AG04449 (cell line): ENCODE results near the gene ATXN2.

Source experiments
- CTCF ChIA-PET: fragments of 350-600 bp; formaldehyde crosslinking; extraction: SDS; loops from one replicate; lab custom pipeline; 2021; ENCODE audit warnings: antibody characterized with exemption; lab: Yijun Ruan, JAX
- POLR2A ChIA-PET: fragments of 400-600, 350-600 bp; formaldehyde crosslinking; extraction: SDS; loops from one replicate; lab custom pipeline; 2020; ENCODE audit warnings: antibody characterized with exemption, inconsistent platforms; lab: Yijun Ruan, JAX
- DNase-seq: peaks from one replicate; pipeline ENCODE4 v3.0.0-alpha.2; 2010; ENCODE audit warnings: low read depth, low spot score
- H3K4me3 ChIP-seq: 2 replicates; pipeline ENCODE4 v1.5.1; 2011; ENCODE audit warnings: low read depth, mild to moderate bottlenecking, control low read depth, low read length
- TF ChIP-seq, protein P1 (sequence below): IDR thresholded peaks from one replicate; pipeline ENCODE4 v1.5.1; 2011; ENCODE audit warnings: mild to moderate bottlenecking, moderate library complexity, low read length, control low read depth, inconsistent platforms; ENCODE audit not compliant: insufficient read depth; ENCODE audit errors: missing control alignments

ATXN2 gene

DNA sequence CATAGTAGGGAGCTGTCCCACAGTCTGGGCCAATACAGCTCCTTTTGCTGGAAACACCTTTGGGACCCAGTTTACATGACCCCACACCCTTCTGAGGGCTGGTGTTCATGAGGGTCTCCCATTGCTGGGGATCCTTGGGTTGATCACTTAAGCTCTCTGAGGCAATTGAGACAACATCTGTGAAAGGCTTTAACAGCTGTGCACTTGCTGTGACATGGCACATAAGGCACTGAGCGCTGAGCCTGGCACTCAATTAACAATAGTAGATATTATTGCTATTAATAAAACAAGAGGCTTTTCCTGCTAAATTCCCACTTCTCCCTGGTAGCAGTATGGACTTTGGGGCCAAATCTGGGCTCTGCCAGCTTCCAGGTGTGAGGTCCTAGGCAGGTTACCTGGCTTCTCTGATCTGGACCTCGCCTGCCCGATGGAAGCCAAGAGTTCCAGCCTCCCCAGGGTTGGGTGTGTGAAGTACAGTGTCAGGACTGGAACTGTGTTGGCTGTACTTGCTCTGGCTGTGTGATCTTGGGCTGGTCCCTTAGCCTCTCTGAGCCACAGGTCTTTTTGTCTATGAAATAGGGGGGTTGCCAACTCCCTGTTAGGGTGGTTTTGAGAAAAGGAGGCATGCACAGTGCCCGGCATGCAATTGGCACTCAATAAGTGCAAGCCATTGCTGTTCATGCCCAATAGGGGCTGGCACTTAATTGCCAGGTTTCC lies 190.3 kb downstream of the ATXN2 start:
- ChIA-PET POLR2A (no interaction called here), CTCF (interaction anchor here (0.9 to 25.8 kb wide), 5 partner anchors 10 to 38 kb away, joined by 4 to 899 read pairs (median 6); no protein-coding TSS in a partner anchor)
- TF ChIP-seq, protein P1, sequence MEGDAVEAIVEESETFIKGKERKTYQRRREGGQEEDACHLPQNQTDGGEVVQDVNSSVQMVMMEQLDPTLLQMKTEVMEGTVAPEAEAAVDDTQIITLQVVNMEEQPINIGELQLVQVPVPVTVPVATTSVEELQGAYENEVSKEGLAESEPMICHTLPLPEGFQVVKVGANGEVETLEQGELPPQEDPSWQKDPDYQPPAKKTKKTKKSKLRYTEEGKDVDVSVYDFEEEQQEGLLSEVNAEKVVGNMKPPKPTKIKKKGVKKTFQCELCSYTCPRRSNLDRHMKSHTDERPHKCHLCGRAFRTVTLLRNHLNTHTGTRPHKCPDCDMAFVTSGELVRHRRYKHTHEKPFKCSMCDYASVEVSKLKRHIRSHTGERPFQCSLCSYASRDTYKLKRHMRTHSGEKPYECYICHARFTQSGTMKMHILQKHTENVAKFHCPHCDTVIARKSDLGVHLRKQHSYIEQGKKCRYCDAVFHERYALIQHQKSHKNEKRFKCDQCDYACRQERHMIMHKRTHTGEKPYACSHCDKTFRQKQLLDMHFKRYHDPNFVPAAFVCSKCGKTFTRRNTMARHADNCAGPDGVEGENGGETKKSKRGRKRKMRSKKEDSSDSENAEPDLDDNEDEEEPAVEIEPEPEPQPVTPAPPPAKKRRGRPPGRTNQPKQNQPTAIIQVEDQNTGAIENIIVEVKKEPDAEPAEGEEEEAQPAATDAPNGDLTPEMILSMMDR = no peak
- H3K4me3 ChIP-seq = peak overlapping the region; percentile 38
- DNase-seq = no peak

DNA sequence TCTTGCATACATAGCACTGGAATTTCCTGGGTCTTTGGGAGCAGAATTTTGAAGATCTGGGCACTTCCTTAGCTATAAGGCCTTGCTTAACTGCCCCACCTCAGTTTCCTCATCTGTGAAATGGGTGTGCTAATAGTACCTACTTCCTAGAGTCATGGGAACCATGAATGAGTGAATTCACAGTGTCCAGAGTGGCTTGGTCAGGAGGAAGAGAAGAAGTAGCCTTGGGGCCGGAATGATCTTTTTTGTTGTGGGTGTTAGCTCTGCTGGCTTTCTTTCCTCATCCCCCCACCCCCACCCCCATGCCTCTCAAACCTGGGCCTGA lies 191.0 kb downstream of the ATXN2 start:
- TF ChIP-seq, protein P1 = no peak
- peak overlapping the region; percentile 95 for H3K4me3 ChIP-seq
- ChIA-PET CTCF (interaction anchor here (1.3 to 25.8 kb wide), 4 partner anchors 9 to 39 kb away, joined by 5 to 899 read pairs (median 32); no protein-coding TSS in a partner anchor), POLR2A (no interaction called here)
- DNase-seq = no peak

DNA sequence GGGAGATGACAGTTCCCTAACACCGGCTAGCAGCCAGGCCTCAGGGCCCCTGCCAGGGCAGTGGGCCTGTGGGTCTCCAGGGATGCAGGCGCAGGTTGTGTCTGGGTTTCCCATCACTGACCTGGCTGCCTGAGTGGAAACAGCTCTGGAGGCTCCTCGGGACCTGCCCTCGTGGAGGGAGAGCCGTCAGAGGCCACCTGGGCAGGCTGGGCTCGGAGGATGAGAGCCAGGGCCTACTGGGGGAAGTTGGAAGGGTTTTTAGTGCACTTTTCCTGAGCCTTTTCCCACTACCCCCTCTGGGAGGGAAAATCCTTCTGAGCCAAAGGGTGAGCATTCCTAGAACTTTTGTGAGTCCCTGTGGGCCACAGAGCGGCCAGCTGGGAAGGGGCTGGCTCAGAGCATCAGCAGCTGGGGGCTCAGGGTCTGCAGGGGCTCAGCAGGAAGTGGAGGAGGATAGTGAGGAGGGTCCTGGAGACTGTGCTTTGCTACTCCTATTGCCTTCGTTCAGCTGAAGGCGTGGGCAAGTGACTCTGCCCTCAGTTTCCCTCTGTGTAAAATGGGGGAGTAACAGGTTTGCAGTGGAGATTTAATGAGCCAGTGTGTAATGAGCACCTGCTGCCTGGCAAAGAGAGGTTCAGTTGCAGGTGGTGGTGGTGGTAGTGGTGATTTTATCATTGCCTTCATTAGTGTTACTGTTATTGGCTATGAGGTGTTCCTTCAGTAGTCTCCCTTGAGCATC lies 191.6 kb downstream of the ATXN2 start:
- TF ChIP-seq, protein P1 = no peak
- CTCF ChIA-PET = interaction anchor here (1.3 to 25.8 kb wide), 4 partner anchors 9 to 40 kb away, joined by 5 to 899 read pairs (median 32); no protein-coding TSS in a partner anchor

DNA sequence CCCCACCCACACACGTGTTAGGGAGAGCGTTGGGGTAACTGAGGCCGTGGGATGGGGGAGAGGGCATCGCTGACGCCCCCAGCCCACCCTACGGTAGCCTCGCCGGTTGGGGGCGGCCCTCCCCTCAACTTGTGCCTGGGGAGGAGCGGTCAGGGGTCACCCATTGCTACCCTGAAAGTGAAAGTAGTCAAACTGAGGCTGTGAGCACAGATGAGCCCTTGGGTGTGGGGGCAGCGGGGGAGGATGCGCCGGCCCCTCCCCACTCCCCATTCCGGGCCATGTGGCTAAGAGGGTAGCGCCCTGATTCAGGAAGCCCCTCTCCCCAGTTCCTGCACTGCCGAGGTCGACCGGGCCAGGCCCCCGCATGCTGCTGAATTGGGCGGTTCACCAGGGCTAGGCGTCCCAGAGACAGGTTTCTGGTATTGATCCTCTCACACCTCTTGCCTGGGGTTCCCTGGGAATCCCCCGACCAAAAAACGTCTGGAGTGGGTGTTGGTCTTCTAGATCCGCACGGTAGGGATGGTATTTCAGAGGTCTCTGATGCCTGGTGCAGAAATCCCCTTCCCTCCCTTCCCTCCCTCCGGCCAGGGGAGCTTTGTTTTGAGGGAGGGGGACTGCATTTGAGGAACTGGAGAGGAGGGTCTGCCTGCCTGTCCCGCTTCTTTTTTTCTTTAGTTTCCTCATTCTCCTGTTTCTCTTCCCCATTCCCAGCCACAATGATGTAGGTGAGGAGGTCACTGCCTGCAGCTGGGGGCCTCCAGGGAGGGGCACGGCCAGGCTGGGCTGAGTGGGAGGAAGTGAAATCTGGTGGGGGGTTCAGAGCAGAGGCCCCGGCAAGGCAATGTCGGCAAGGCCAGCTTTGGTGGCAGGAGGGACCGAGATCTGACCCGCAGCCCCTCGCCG lies 192.4 kb downstream of the ATXN2 start:
- H3K4me3 ChIP-seq = peak overlapping the region; percentile 95
- no peak for DNase-seq
- TF ChIP-seq, protein P1 = no peak
- CTCF ChIA-PET = interaction anchor here (1.7 to 25.8 kb wide), 3 partner anchors 8 to 40 kb away, joined by 6 to 899 read pairs (median 58); no protein-coding TSS in a partner anchor
- POLR2A ChIA-PET = no interaction called here

More for the DNA sequence above, 191.6 kb downstream of the ATXN2 start:
- no peak for DNase-seq
- H3K4me3 ChIP-seq = peak overlapping the region; percentile 95
- POLR2A ChIA-PET = no interaction called here

DNA sequence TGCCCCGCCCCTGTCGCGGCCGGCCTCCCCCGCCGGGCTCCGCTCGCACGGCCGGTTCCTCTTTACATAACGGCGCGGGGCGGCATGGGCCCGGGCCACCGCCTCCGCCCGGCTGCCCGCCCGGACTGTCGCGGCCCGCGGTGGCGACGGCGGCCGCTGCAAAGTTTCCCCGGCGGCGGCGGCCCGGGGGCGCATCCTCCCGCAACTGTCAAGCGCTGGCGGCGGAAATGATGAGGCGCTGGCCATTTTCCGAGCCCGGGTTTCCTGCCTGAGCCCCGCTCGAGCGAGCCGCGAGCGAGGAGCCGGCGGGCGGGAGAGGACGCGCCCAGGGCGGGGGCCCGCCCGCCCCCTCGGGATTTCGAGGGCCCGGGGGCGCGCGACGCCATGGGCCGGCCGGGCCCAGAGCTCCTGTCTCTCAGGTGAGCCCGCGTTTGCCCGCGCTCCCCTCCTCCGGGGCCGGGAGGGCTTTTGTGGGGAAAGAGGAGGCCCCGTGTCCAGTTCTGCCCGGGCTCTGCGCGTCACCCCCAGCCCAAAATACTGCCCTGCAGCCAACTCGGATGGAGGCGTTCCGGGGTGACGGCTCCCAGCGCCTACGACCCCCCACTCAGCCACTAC lies 193.1 kb downstream of the ATXN2 start, which contains the start of gene SH2B3:
TSS of gene SH2B3 (plus strand) at position 65 of the 615 bp plus-strand sequence. CDS start 12,223 bp downstream, outside the sequence.
- CTCF ChIA-PET = interaction anchor here (6.1 to 25.8 kb wide), 2 partner anchors 10 to 41 kb away, joined by 58 to 899 read pairs; no protein-coding TSS in a partner anchor
- peak within 1 kb of the TSS; percentile 95 for H3K4me3 ChIP-seq
- no peak for DNase-seq
- POLR2A ChIA-PET = interaction anchor here (0.5 kb wide), 1 partner anchor 279 kb away, joined by 3 read pairs; no protein-coding TSS in a partner anchor
- TF ChIP-seq, protein P1 = no peak
